Ovary (tissue), 9 donors: ENCODE measurements around the gene BRI3. TPM values are rescaled to one million over a fixed set of nuclear protein-coding genes. Genes with fewer than 3 reads are reported as not detected.

Source experiments
- DNase-seq, 5 donors: peaks; one replicate each; pipeline ENCODE4 v3.0.0-alpha.2; 2019 to 2020
- H3K27ac ChIP-seq, 2 donors: fragments of 200-600 bp; one replicate each; pipeline versions ENCODE4 v1.5.1 to v1.8.0; 2019 to 2022
- H3K27me3 ChIP-seq: fragments of 200-600 bp; one replicate; pipeline ENCODE4 v1.8.0; 2022
- H3K36me3 ChIP-seq: fragments of 200-600 bp; sonication (generic); one replicate; pipeline ENCODE4 v1.5.1; 2019
- H3K4me1 ChIP-seq: one replicate; pipeline ENCODE4 v1.8.1; 2013; ENCODE audit warnings: mild to moderate bottlenecking, moderate library complexity; ENCODE audit not compliant: insufficient read depth
- H3K4me3 ChIP-seq: fragments of 200-600 bp; sonication (generic); one replicate; pipeline ENCODE4 v1.5.1; 2017
- H3K9me3 ChIP-seq, 2 donors: fragments of 200-600 bp in 1 of 2; sonication (generic) in 1 of 2; one replicate each; pipeline versions ENCODE4 v1.5.1 to v1.8.1; 2013 to 2019; ENCODE audit warnings: mild to moderate bottlenecking in 1 of 2, moderate library complexity in 1 of 2
- EP300 ChIP-seq: sonication (generic); formaldehyde crosslinking; IDR thresholded peaks from one replicate; pipeline ENCODE4 v1.6.1; 2017; ENCODE audit warnings: antibody characterized with exemption
- POLR2A ChIP-seq: fragments of 450-650 bp; IDR thresholded peaks from one replicate; pipeline ENCODE4 v1.6.1; 2017; ENCODE audit warnings: antibody characterized with exemption, mild to moderate bottlenecking, moderate library complexity
- WGBS, 3 donors: extraction: QIAGEN DNeasy Blood & Tissue Kit in 1 of 3; methylation state at CpG; one replicate each; pipeline versions ENCODE4 v1.1.5 to v1.1.7; 2013 to 2017; 5-methylcytosine and 5-hydroxymethylcytosine counted together
- intact Hi-C, 4 donors: fragments of 100-400 bp; cut with DNase I; formaldehyde crosslinking; loops; one replicate each; pipeline versions ENCODE4 v1.11.0 to v1.15.1; 2022 to 2023
- polyA plus RNA-seq, 2 donors: library from polyadenylated mRNA; stranded (reverse); fragments of 200-250 nt in 1 of 2; fragments of 350-450 nt in 1 of 2; fragmentation: Illumina TruSeq in 1 of 2; extraction: RNeasy Lipid Tissue Mini Kit (QIAGEN cat#74804) in 1 of 2; gene quantifications; one replicate each; pipeline ENCODE4 v1.2.3, GENCODE V29; 2013 to 2014
- total RNA-seq, 7 donors: library from RNA; depleted of rRNA in 2 of 7; stranded (reverse); fragments of >200 nt in 2 of 7; fragmentation: NEBNext Ultra II Directional in 3 of 7; extraction: Animal tissue kit (Norgen Biotek cat#: 25700) in 3 of 7; gene quantifications; one replicate each; pipeline versions ENCODE4 v1.1.0 to v1.2.4, GENCODE V29; 2016 to 2023
- TF ChIP-seq, protein P1 (sequence below), 3 donors: fragments of 450-650 bp in 2 of 3; fragments of 200-600 bp in 1 of 3; IDR thresholded peaks; one replicate each; pipeline versions ENCODE4 v1.5.1 to v1.8.0; 2016 to 2022; ENCODE audit warnings: antibody characterized with exemption in 3 of 3, mild to moderate bottlenecking in 1 of 3
- donor health status: DM: no; HTN: no; CAD: no; lungs with moderate emphysema.
- donor health status: DM: no; HTN: no; CAD: no.
- donor health status: Bipolar disorder and iron deficiency.
- donor health status: DM: yes; HTN: yes; CAD: no.
- donor health status: DM: no; HTN: no; CAD: no.
- donor health status: DM: yes; HTN: yes; CAD: no.

Gene BRI3
- total and polyA plus RNA-seq, 9 donors, result 19.9 to 161 (median 133) TPM

DNA sequence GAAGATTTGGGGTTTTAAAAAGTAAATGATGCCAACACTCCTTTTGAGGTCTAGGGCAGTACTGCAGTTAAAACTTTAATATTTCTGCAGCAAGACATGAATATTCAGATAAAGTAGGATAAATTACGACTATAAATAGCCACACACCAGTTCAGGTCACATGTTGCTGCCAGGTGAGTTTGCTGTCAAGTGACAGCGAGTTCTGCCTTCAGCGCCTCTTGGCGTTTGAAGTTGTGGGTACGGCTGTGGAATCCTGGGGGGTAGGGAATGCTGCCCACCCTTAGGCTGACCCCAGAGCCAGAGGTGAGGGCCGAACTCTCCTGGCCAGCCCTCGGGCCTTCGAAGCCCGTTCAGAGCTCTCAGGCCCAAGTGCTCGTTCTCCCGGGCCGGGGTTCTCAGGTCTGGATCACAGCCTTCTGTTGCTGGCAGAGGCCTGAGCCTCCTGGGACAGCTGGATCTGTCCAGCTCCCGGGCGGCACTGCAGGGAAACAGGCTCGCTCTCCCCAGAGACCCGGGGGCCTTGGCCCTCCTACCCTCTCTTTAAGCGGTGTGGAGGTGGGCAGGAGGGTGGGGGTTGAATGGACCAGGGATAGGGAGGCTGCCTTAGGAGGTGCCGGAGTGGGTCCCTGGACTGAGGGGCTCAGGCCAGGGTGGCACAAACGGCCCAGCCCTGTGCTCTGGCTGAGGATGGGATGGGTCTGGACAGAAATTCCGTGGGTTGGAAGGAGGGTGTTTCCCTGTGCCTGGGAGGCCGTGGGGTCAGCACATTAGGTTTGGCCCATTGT, 5.4 kb downstream of the BRI3 start:
- H3K27me3 ChIP-seq, result no peaks in the 10 kb centered on the region
- no peak overlapping the region for H3K4me3 ChIP-seq
- H3K36me3 ChIP-seq, result no peaks in the 10 kb centered on the region
- no peak for DNase-seq
- no peak overlapping the region for H3K27ac ChIP-seq
- intact Hi-C loops, result no loop called here
- H3K4me1 ChIP-seq, result peaks cover 38% of the 10 kb centered on the region
- 53 to 59% (median 58%) methylated on average over 16 to 21 of the region's 21 CpGs for WGBS, 3 donors
- TF ChIP-seq POLR2A (no peak), EP300 (no peak)
- TF ChIP-seq, protein P1, sequence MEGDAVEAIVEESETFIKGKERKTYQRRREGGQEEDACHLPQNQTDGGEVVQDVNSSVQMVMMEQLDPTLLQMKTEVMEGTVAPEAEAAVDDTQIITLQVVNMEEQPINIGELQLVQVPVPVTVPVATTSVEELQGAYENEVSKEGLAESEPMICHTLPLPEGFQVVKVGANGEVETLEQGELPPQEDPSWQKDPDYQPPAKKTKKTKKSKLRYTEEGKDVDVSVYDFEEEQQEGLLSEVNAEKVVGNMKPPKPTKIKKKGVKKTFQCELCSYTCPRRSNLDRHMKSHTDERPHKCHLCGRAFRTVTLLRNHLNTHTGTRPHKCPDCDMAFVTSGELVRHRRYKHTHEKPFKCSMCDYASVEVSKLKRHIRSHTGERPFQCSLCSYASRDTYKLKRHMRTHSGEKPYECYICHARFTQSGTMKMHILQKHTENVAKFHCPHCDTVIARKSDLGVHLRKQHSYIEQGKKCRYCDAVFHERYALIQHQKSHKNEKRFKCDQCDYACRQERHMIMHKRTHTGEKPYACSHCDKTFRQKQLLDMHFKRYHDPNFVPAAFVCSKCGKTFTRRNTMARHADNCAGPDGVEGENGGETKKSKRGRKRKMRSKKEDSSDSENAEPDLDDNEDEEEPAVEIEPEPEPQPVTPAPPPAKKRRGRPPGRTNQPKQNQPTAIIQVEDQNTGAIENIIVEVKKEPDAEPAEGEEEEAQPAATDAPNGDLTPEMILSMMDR (IDR thresholded peaks at IDR 0.05), result no peak
- no peaks in the 10 kb centered on the region for H3K9me3 ChIP-seq

DNA sequence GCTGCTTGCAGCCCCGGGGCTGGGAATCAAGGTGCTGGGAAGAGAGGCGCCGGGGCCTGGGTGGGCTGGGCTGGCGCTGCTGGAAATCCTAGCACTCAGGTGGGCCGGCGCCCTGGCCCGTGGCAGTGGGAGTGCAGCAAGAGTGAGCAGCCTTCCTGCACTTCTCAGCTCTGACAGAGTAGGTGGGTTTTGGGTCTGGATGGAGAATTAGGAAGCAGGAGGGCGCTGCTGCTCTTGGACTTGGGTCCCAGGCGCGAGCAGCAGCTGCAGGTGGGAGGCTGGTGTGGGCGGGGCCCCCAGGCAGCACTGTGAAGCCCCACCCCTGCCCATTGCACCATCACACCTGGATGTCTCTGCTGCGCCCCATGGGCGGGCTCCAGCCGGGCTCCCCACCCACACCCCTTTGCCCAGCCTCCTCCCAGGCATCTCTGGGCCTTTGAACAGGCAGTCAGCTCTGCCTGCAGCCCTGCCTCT, 6.0 kb downstream of the BRI3 start:
- Histone ChIP-seq H3K27me3 (no peaks in the 10 kb centered on the region), H3K9me3 (no peaks in the 10 kb centered on the region), H3K27ac (no peak overlapping the region), H3K4me3 (no peak overlapping the region), H3K36me3 (no peaks in the 10 kb centered on the region), H3K4me1 (peaks cover 38% of the 10 kb centered on the region)
- intact Hi-C loops, result no loop called here
- no peak for DNase-seq
- TF ChIP-seq EP300 (no peak), POLR2A (no peak)
- TF ChIP-seq, protein P1 (IDR thresholded peaks at IDR 0.05), result no peak
- WGBS, 3 donors, result 77 to 79% (median 77%) methylated on average over 14 of the region's 14 CpGs

DNA sequence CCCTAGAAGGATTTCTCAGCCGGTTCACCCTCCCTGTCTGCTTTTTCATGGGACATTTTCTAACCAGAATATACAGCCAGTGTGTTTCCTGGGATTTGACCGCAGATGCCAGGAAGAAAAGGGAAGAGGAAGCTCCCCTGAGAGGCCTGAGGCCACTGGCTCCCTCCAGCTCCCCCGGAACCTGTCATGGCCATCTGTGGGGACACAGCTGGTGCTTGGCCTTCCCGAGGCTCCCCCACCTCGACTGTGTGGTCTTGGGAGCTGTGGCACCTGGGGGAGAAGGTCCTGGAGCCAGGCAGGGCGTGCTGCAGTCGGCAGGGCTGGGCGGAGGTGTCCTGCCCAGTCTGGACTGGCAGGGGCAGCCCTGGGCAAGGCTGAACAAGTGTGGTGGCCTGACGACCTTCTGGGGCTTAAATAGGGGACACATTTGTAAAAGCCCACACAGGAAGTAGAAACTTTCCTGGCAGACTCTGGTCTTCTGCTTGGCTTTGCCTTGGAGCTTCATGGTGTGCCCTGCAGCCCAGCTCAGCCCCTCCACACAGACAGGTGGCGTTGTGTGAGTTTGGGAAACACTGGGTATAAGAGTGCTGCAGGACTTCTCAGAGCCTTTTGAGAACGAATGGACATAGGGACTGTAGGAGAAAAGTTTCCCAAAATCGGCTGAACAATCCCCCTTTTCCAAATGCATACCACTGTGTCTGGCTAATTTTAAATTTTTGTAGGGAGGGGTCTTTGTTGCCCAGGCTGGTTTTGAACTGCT, 6.8 kb downstream of the BRI3 start:
- DNase-seq, result no peak
- no peaks in the 10 kb centered on the region for H3K9me3 ChIP-seq
- intact Hi-C loops, result no loop called here
- TF ChIP-seq EP300, result no peak
- TF ChIP-seq POLR2A, result no peak
- TF ChIP-seq, protein P1 (IDR thresholded peaks at IDR 0.05), result no peak
- 63 to 72% (median 68%) methylated on average over 12 of the region's 12 CpGs for WGBS, 3 donors
- no peaks in the 10 kb centered on the region for H3K27me3 ChIP-seq
- no peak overlapping the region for H3K4me3 ChIP-seq
- no peaks in the 10 kb centered on the region for H3K36me3 ChIP-seq
- H3K27ac ChIP-seq, result no peak overlapping the region
- H3K4me1 ChIP-seq, result peaks cover 36% of the 10 kb centered on the region

DNA sequence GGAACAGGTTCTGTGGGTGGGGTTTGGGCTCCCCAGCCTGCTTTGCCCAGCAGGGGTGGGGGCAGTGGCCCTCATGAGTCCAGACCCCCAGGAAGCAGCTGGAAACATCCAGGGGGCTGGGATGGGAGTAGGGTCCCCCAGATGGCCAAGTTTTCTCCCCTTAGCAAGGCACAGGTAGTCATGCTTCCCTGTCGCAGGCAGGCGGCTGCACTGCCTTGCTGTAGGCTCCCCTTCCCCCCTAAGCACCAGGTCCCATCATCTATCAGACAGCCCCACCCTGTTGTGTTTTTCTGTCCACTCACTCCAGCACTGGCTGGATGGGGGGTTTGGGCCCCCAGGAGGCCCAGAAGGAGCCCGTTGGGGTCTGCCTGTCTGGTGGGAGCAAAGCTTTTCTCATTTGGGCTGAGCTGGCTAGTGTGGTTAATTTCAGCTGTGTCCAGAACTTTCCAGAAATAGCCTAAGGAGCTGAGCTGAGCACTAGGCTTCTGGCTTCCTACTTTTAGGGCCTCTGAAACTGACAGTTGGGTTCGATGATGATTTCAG, 7.9 kb downstream of the BRI3 start:
- Histone ChIP-seq H3K36me3 (no peaks in the 10 kb centered on the region), H3K9me3 (no peaks in the 10 kb centered on the region), H3K4me1 (peaks cover 24% of the 10 kb centered on the region), H3K4me3 (no peak overlapping the region), H3K27ac (no peak overlapping the region), H3K27me3 (no peaks in the 10 kb centered on the region)
- WGBS, 3 donors, result 88 to 96% (median 91%) methylated on average over 4 of the region's 4 CpGs
- intact Hi-C loops, result no loop called here
- DNase-seq, result no peak
- no peak for TF ChIP-seq POLR2A
- TF ChIP-seq, protein P1 (IDR thresholded peaks at IDR 0.05), result no peak
- TF ChIP-seq EP300, result no peak
